Lower lobe of right lung (tissue), 2 donors: ENCODE results near the gene ALKBH3. TPM values are rescaled to one million over a fixed set of nuclear protein-coding genes. Genes with fewer than 3 reads are reported as not detected.

Experiments
- ATAC-seq, 2 donors: fragments of 200-7000 bp; cut with Tn5 transposase; one replicate each; pipeline ENCODE4 v1.9.1; 2020 to 2022; ENCODE audit warnings: mild to moderate bottlenecking in 2 of 2, moderate library complexity in 2 of 2
- DNase-seq: peaks from one replicate; pipeline ENCODE4 v3.0.0-alpha.2; 2020
- H3K27ac ChIP-seq: fragments of 200-600 bp; one replicate; pipeline ENCODE4 v1.8.0; 2022
- H3K27me3 ChIP-seq: fragments of 200-600 bp; one replicate; pipeline ENCODE4 v1.8.0; 2022; ENCODE audit warnings: low read depth
- H3K36me3 ChIP-seq: fragments of 200-600 bp; one replicate; pipeline ENCODE4 v1.8.0; 2022; ENCODE audit warnings: mild to moderate bottlenecking
- H3K4me1 ChIP-seq: fragments of 200-600 bp; one replicate; pipeline ENCODE4 v1.8.0; 2022
- H3K4me3 ChIP-seq: fragments of 200-600 bp; one replicate; pipeline ENCODE4 v1.8.0; 2022; ENCODE audit warnings: mild to moderate bottlenecking
- H3K9me3 ChIP-seq: fragments of 200-600 bp; one replicate; pipeline ENCODE4 v1.8.0; 2022
- CTCF ChIP-seq: fragments of 200-600 bp; IDR thresholded peaks from one replicate; pipeline ENCODE4 v1.8.0; 2022; ENCODE audit warnings: antibody characterized with exemption, mild to moderate bottlenecking
- intact Hi-C: fragments of 100-400 bp; cut with DNase I; formaldehyde crosslinking; loops from one replicate; pipeline ENCODE4 v1.11.0; 2022
- total RNA-seq: library from RNA; stranded (reverse); fragmentation: NEBNext Ultra II Directional; extraction: Animal tissue kit (Norgen Biotek cat#: 25700); gene quantifications from one replicate; pipeline ENCODE4 v1.2.1, GENCODE V29; 2021
- donor health status: DM: no; HTN: yes; CAD: no; lungs with severe emphysema.

Gene ALKBH3
- total RNA-seq, 1 donor from 2014 or later = 26.5 TPM

- intact Hi-C loops = no loop called here
- no peaks in the 10 kb centered on the region for H3K36me3 ChIP-seq
- DNase-seq = no peak
- no peaks in the 10 kb centered on the region for H3K9me3 ChIP-seq
- TF ChIP-seq CTCF = no peak
- peaks cover 19% of the 10 kb centered on the region for H3K27me3 ChIP-seq
- ATAC-seq = peak; percentile 94 to 96
- no peak overlapping the region for H3K4me3 ChIP-seq
- peaks cover 6% of the 10 kb centered on the region for H3K4me1 ChIP-seq
- no peak overlapping the region for H3K27ac ChIP-seq
These were observed 11.6 kb upstream of the ALKBH3 start for GRCh38 chr11:43868852-43869567.

- Histone ChIP-seq H3K27me3 (peaks cover 30% of the 10 kb centered on the region), H3K4me1 (peaks cover 6% of the 10 kb centered on the region), H3K4me3 (no peak overlapping the region), H3K9me3 (no peaks in the 10 kb centered on the region), H3K36me3 (no peaks in the 10 kb centered on the region), H3K27ac (no peak overlapping the region)
- DNase-seq = no peak
- ATAC-seq = no peak
- no peak for TF ChIP-seq CTCF
- intact Hi-C loops = no loop called here
These were observed 9.6 kb upstream of the ALKBH3 start for GRCh38 chr11:43871051-43871450.

- intact Hi-C loops = no loop called here
- H3K4me3 ChIP-seq = no peak overlapping the region
- H3K36me3 ChIP-seq = no peaks in the 10 kb centered on the region
- DNase-seq (no peak), ATAC-seq (no peak)
- H3K9me3 ChIP-seq = no peaks in the 10 kb centered on the region
- H3K4me1 ChIP-seq = peaks cover 6% of the 10 kb centered on the region
- TF ChIP-seq CTCF = no peak
- H3K27ac ChIP-seq = no peak overlapping the region
- H3K27me3 ChIP-seq = peaks cover 48% of the 10 kb centered on the region
These were observed 7.6 kb upstream of the ALKBH3 start for GRCh38 chr11:43872995-43873394.

- ATAC-seq (no peak), DNase-seq (no peak)
- Histone ChIP-seq H3K27ac (no peak overlapping the region), H3K4me3 (no peak overlapping the region), H3K4me1 (peaks cover 5% of the 10 kb centered on the region), H3K27me3 (peaks cover 55% of the 10 kb centered on the region), H3K9me3 (no peaks in the 10 kb centered on the region), H3K36me3 (no peaks in the 10 kb centered on the region)
- intact Hi-C loops = no loop called here
- no peak for TF ChIP-seq CTCF
These were observed 6.6 kb upstream of the ALKBH3 start for GRCh38 chr11:43874078-43874477.

- Histone ChIP-seq H3K27me3 (peaks cover 55% of the 10 kb centered on the region), H3K4me1 (no peaks in the 10 kb centered on the region), H3K4me3 (no peak overlapping the region), H3K27ac (no peak overlapping the region), H3K9me3 (no peaks in the 10 kb centered on the region), H3K36me3 (no peaks in the 10 kb centered on the region)
- ATAC-seq = no peak
- intact Hi-C loops = no loop called here
- DNase-seq = no peak
- TF ChIP-seq CTCF = no peak
These were observed 5.9 kb upstream of the ALKBH3 start for GRCh38 chr11:43874738-43875137.
